ENCODE results near the gene KCTD7. TPM values are rescaled to one million over a fixed set of nuclear protein-coding genes. Genes with fewer than 3 reads are reported as not detected.

The KCTD7 gene
- total and polyA plus RNA-seq, 2 of the 13 experiments (the other 11 are each of a cell fraction or from before 2014, with no cell fraction given), result 7.3 to 13.5 TPM

GRCh38 chr7:66654275-66655112, 25.8 kb downstream of the KCTD7 start (continued):
- TF ChIP-seq FIP1L1 (IDR thresholded peaks at IDR 0.05; ENCODE audit: borderline replicate concordance, insufficient read depth, low read depth, low read length) (peak; percentile 85; the same call in 1 of the 2 replicates), FOXK2 (IDR thresholded peaks at IDR 0.05) (no peak), ZNF780A (CRISPR knock-in tag; IDR thresholded peaks at IDR 0.05) (0 out of 2 replicates have a peak, but pooled peaks have one; percentile 46), ZNF616 (CRISPR knock-in tag; IDR thresholded peaks at IDR 0.05; ENCODE audit: low read depth) (peak; percentile 92), U2AF2 (IDR thresholded peaks at IDR 0.05; ENCODE audit: low read depth, low read length) (no peak), KDM6A (CRISPR knock-in tag; IDR thresholded peaks at IDR 0.05; ENCODE audit: low read depth) (peak; percentile 46; the same call in 1 of the 2 replicates), CENPBD1 (CRISPR knock-in tag; IDR thresholded peaks at IDR 0.05; ENCODE audit: borderline replicate concordance, low read depth) (no peak), MEF2D (CRISPR knock-in tag; IDR thresholded peaks at IDR 0.05) (peak; percentile 95), ZNF318 (CRISPR knock-in tag; IDR thresholded peaks at IDR 0.05) (no peak; the same call in 1 of the 2 replicates), ZNF331 (CRISPR knock-in tag; IDR thresholded peaks at IDR 0.05) (no peak; the same call in 1 of the 2 replicates), NCOA5 (CRISPR knock-in tag; IDR thresholded peaks at IDR 0.05) (no peak)
- TF ChIP-seq, protein P1, sequence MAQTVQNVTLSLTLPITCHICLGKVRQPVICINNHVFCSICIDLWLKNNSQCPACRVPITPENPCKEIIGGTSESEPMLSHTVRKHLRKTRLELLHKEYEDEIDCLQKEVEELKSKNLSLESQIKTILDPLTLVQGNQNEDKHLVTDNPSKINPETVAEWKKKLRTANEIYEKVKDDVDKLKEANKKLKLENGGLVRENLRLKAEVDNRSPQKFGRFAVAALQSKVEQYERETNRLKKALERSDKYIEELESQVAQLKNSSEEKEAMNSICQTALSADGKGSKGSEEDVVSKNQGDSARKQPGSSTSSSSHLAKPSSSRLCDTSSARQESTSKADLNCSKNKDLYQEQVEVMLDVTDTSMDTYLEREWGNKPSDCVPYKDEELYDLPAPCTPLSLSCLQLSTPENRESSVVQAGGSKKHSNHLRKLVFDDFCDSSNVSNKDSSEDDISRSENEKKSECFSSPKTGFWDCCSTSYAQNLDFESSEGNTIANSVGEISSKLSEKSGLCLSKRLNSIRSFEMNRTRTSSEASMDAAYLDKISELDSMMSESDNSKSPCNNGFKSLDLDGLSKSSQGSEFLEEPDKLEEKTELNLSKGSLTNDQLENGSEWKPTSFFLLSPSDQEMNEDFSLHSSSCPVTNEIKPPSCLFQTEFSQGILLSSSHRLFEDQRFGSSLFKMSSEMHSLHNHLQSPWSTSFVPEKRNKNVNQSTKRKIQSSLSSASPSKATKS (CRISPR knock-in tag; IDR thresholded peaks at IDR 0.05), result peak; percentile 74; the same call in 1 of the 2 replicates

All from HepG2 (cell line).